IMR-90 (cell line): ENCODE measurements around the gene PXT1. TPM values are rescaled to one million over a fixed set of nuclear protein-coding genes. Genes with fewer than 3 reads are reported as not detected.

ENCODE experiments used
- ATAC-seq: fragments of 200-7000 bp; cut with Tn5 transposase; 2 replicates; pipeline ENCODE4 v1.9.1; 2020; ENCODE audit warnings: low read depth, mild to moderate bottlenecking, moderate library complexity
- BruUV-seq: library from RNA; stranded (reverse); fragments of 400-500 nt; replicated peaks from 2 replicates; lab custom pipeline; 2021; lab: Mats Ljungman, UMichigan
- CTCF ChIA-PET: fragments of 300-600 bp; formaldehyde crosslinking; extraction: SDS; loops from one replicate; lab custom pipeline; 2021; ENCODE audit warnings: antibody characterized with exemption; lab: Yijun Ruan, JAX
- POLR2A ChIA-PET: fragments of 300-600 bp; sonication (Branson Sonifier 250); formaldehyde crosslinking; loops from one replicate; lab custom pipeline; 2022; ENCODE audit warnings: antibody characterized with exemption; ENCODE audit not compliant: unreplicated experiment; lab: Charles Lee
- DNase-seq: peaks from one replicate; pipeline ENCODE4 v3.0.0; 2013
- H2AFZ ChIP-seq: replicated peaks from 2 replicates; pipeline ENCODE3; 2013; ENCODE audit warnings: low read length, mild to moderate bottlenecking; ENCODE audit not compliant: poor library complexity
- H2AK5ac ChIP-seq: 2 replicates; pipeline ENCODE4 v1.6.1; 2013; ENCODE audit warnings: low read depth, low read length, inconsistent platforms
- H2AK9ac ChIP-seq: replicated peaks from 2 replicates; pipeline ENCODE3; 2013; ENCODE audit warnings: mild to moderate bottlenecking, low read depth, low read length, moderate library complexity; ENCODE audit not compliant: poor library complexity
- H2BK120ac ChIP-seq: 2 replicates; pipeline ENCODE4 v1.6.1; 2013; ENCODE audit warnings: low read depth, low read length, inconsistent platforms
- H2BK15ac ChIP-seq: 3 replicates; pipeline ENCODE4 v1.6.1; 2013; ENCODE audit warnings: low read depth, low read length, inconsistent platforms
- H2BK20ac ChIP-seq: 2 replicates; pipeline ENCODE4 v1.6.1; 2013; ENCODE audit warnings: low read depth, mild to moderate bottlenecking, inconsistent platforms, low read length, moderate library complexity
- H2BK5ac ChIP-seq: 2 replicates; pipeline ENCODE4 v1.6.1; 2013; ENCODE audit warnings: mild to moderate bottlenecking, low read depth, low read length, inconsistent platforms; ENCODE audit not compliant: poor library complexity, severe bottlenecking
- H3K14ac ChIP-seq: replicated peaks from 2 replicates; pipeline ENCODE4 v1.6.1; 2013; ENCODE audit warnings: low read depth, low read length, inconsistent platforms
- H3K18ac ChIP-seq: 2 replicates; pipeline ENCODE4 v1.6.1; 2013; ENCODE audit warnings: low read depth, low read length, control low read depth
- H3K23ac ChIP-seq: 2 replicates; pipeline ENCODE4 v1.6.1; 2013; ENCODE audit warnings: low read depth, low read length, inconsistent platforms
- H3K27ac ChIP-seq: 2 replicates; pipeline ENCODE4 v1.5.1; 2013; ENCODE audit warnings: mild to moderate bottlenecking, control low read depth, low read length; ENCODE audit not compliant: insufficient read depth
- H3K27me3 ChIP-seq: 2 replicates; pipeline ENCODE4 v1.6.1; 2013; ENCODE audit warnings: low read length; ENCODE audit not compliant: control insufficient read depth, insufficient read depth
- H3K36me3 ChIP-seq: 2 replicates; pipeline ENCODE4 v1.6.1; 2013; ENCODE audit warnings: low read length, mixed read lengths; ENCODE audit not compliant: control insufficient read depth, insufficient read depth
- H3K4ac ChIP-seq: 2 replicates; pipeline ENCODE4 v1.6.1; 2013; ENCODE audit warnings: low read depth, low read length, inconsistent platforms
- H3K4me1 ChIP-seq: 2 replicates; pipeline ENCODE4 v1.6.1; 2013; ENCODE audit warnings: low read length, mixed read lengths; ENCODE audit not compliant: control insufficient read depth, insufficient read depth
- H3K4me2 ChIP-seq: 2 replicates; pipeline ENCODE4 v1.6.1; 2013; ENCODE audit warnings: low read depth, mild to moderate bottlenecking, control low read depth, low read length, moderate library complexity
- H3K4me3 ChIP-seq: 2 replicates; pipeline ENCODE4 v1.5.1; 2013; ENCODE audit warnings: low read depth, mild to moderate bottlenecking, control low read depth, low read length, moderate library complexity; ENCODE audit not compliant: insufficient read depth
- H3K56ac ChIP-seq: 2 replicates; pipeline ENCODE4 v1.6.1; 2013; ENCODE audit warnings: low read length, inconsistent platforms; ENCODE audit not compliant: insufficient read depth; ENCODE audit errors: extremely low read depth
- H3K79me1 ChIP-seq, 2 experiments: 2 replicates each; pipeline ENCODE4 v1.6.1; 2013; ENCODE audit warnings: low read length in 2 of 2, inconsistent platforms in 1 of 2, low read depth in 1 of 2
- H3K9ac ChIP-seq: 2 replicates; pipeline ENCODE4 v1.6.1; 2013; ENCODE audit warnings: low read depth, low read length, control low read depth
- H3K9me1 ChIP-seq: 2 replicates; pipeline ENCODE4 v1.6.1; 2013; ENCODE audit warnings: low read length, inconsistent platforms; ENCODE audit not compliant: insufficient read depth
- H3K9me3 ChIP-seq: 2 replicates; pipeline ENCODE4 v1.6.1; 2013; ENCODE audit warnings: low read length; ENCODE audit not compliant: control insufficient read depth, insufficient read depth
- H4K20me1 ChIP-seq: 2 replicates; pipeline ENCODE4 v1.6.1; 2013; ENCODE audit warnings: low read length, inconsistent platforms; ENCODE audit not compliant: insufficient read depth
- H4K5ac ChIP-seq: 2 replicates; pipeline ENCODE4 v1.6.1; 2013; ENCODE audit warnings: mild to moderate bottlenecking, low read depth, low read length, control low read depth
- H4K8ac ChIP-seq, 2 experiments: 2 replicates each; pipeline ENCODE4 v1.6.1; 2013; ENCODE audit warnings: low read depth in 2 of 2, low read length in 2 of 2, control low read depth in 1 of 2, inconsistent platforms in 1 of 2
- H4K91ac ChIP-seq: 2 replicates; pipeline ENCODE4 v1.6.1; 2013; ENCODE audit warnings: low read depth, low read length, inconsistent platforms; ENCODE audit not compliant: insufficient read depth
- MAFK ChIP-seq: IDR thresholded peaks from 2 replicates; pipeline ENCODE4 v1.6.1; 2012; ENCODE audit warnings: low read depth, low read length, improper control_type of control experiment
- RFX5 ChIP-seq: IDR thresholded peaks from 2 replicates; pipeline ENCODE4 v1.8.0; 2012; ENCODE audit warnings: low read depth, mild to moderate bottlenecking, low read length, moderate library complexity
- SMC3 ChIP-seq: fragments of 150-350 bp; IDR thresholded peaks from 2 replicates; pipeline ENCODE4 v1.6.1; 2016; ENCODE audit warnings: low read depth, mild to moderate bottlenecking, antibody characterized with exemption, low read length, moderate library complexity
- WGBS, 2 experiments: methylation state at CpG; one replicate each; pipeline versions ENCODE4 v1.1.5 to v1.1.7; 2013; ENCODE audit warnings: missing lambda C conversion rate in 2 of 2; ENCODE audit not compliant: insufficient read length in 1 of 2; ENCODE audit errors: extremely low coverage in 2 of 2; 5-methylcytosine and 5-hydroxymethylcytosine counted together
- dilution Hi-C: fragments of 300-500 bp; cut with HindIII; formaldehyde crosslinking; loops from one replicate; pipeline ENCODE4 v1.14.3; 2018; ENCODE audit warnings: low sequenced_read_pairs; ENCODE audit not compliant: unreplicated experiment
- in situ Hi-C: fragments of 300-500 bp; cut with MboI; formaldehyde crosslinking; loops from 3 replicates; pipeline ENCODE4 v1.14.3; 2019; ENCODE audit warnings: low sequenced_read_pairs, inconsistent platforms, mixed read lengths
- intact Hi-C: fragments of 100-400 bp; cut with micrococcal nuclease; formaldehyde crosslinking; loops from 2 replicates; pipeline ENCODE4 v1.10.0; 2022
- polyA plus RNA-seq, 3 experiments: library from polyadenylated mRNA; depleted of rRNA; stranded (reverse); fragments of >200 nt; gene quantifications; 2 replicates each; pipeline ENCODE4 v1.2.3, GENCODE V29; 2012; ENCODE audit warnings: low replicate concordance in 1 of 3
- total RNA-seq: library from RNA; depleted of rRNA; stranded (reverse); fragments of >200 nt; gene quantifications from 2 replicates; pipeline ENCODE4 v1.2.3, GENCODE V29; 2012
- TF ChIP-seq, protein P1 (sequence below): fragments of 150-350 bp; IDR thresholded peaks from 2 replicates; pipeline ENCODE4 v1.6.1; 2017; ENCODE audit warnings: mild to moderate bottlenecking, antibody characterized with exemption, low read length, low read depth

The PXT1 gene
- total and polyA plus RNA-seq, 2 of the 4 experiments (the other 2 are of a cell fraction), result not detected

DNA sequence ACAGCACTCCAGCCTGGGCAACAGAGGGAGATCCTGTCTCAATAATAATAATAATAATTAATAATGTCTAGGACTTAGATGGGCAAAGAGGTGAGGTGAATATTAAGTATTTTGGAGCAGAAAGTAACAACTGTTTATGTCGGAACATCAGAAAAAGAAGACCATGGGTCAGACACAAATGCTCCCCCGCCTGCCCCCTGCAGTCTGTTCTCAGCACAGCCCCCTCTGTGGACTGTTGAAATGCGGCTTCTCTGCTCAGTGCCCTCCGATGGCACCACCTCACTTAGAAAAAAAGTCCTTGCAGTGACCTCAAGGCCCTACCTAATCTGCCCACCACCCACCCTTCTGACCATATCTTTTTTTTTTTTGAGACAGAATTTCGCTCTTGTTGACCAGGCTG is 50.0 kb downstream of the PXT1 start:
- Histone ChIP-seq H4K8ac (no peak overlapping the region), H3K9ac (no peak overlapping the region), H3K9me1 (no peaks in the 10 kb centered on the region), H4K20me1 (no peaks in the 10 kb centered on the region), H2AK9ac (no peak overlapping the region), H4K91ac (no peak overlapping the region), H2BK20ac (no peak overlapping the region), H3K36me3 (no peaks in the 10 kb centered on the region), H3K23ac (no peak overlapping the region), H3K27me3 (peaks cover 56% of the 10 kb centered on the region), H3K4ac (no peak overlapping the region), H2AK5ac (no peak overlapping the region), H3K4me3 (no peak overlapping the region), H3K27ac (no peak overlapping the region), H2AFZ (no peak overlapping the region), H2BK120ac (no peak overlapping the region), H3K18ac (no peak overlapping the region), H3K4me2 (no peak overlapping the region), H2BK15ac (no peak overlapping the region), H3K4me1 (peaks cover 2% of the 10 kb centered on the region; the same call in 1 of the 2 replicates), H3K9me3 (peaks cover 3% of the 10 kb centered on the region; the same call in 1 of the 2 replicates), H3K14ac (no peak overlapping the region), H2BK5ac (no peak overlapping the region), H3K56ac (no peak overlapping the region), H3K79me1 (no peaks in the 10 kb centered on the region), H4K5ac (no peak overlapping the region)
- in situ Hi-C loops (no loop called here), intact Hi-C loops (no loop called here), dilution Hi-C loops (no loop called here)
- no TSS peak for BruUV-seq
- TF ChIP-seq, protein P1, sequence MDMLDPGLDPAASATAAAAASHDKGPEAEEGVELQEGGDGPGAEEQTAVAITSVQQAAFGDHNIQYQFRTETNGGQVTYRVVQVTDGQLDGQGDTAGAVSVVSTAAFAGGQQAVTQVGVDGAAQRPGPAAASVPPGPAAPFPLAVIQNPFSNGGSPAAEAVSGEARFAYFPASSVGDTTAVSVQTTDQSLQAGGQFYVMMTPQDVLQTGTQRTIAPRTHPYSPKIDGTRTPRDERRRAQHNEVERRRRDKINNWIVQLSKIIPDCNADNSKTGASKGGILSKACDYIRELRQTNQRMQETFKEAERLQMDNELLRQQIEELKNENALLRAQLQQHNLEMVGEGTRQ, result no peak
- TF ChIP-seq RFX5, result no peak
- TF ChIP-seq MAFK, result no peak
- TF ChIP-seq SMC3, result no peak
- ChIA-PET POLR2A (no interaction called here), CTCF (no interaction called here)
- DNase-seq, result no peak
- 64% methylated on average over 4 of the region's 5 CpGs; no CpG with 5 or more reads in 1 of the 2 experiments for WGBS, 2 experiments
- ATAC-seq, result no peak
